Peyer's patch (tissue), 4 donors: ENCODE data around the gene ITIH5. TPM values are rescaled to one million over a fixed set of nuclear protein-coding genes. Genes with fewer than 3 reads are reported as not detected.

Experiments
- DNase-seq, 3 donors: peaks; one replicate each; pipeline ENCODE4 v3.0.0-alpha.2; 2017 to 2019
- H3K27ac ChIP-seq, 4 donors: fragments of 200-600 bp; sonication (generic); one replicate each; pipeline ENCODE4 v1.5.1; 2016 to 2019
- H3K27me3 ChIP-seq, 2 donors: fragments of 200-600 bp; sonication (generic); one replicate each; pipeline ENCODE4 v1.5.1; 2019
- H3K36me3 ChIP-seq, 3 donors: fragments of 200-600 bp; sonication (generic); one replicate each; pipeline ENCODE4 v1.5.1; 2016 to 2019
- H3K4me1 ChIP-seq, 4 donors: fragments of 200-600 bp; sonication (generic); one replicate each; pipeline ENCODE4 v1.5.1; 2016 to 2019
- H3K4me3 ChIP-seq, 4 donors: fragments of 200-600 bp; sonication (generic); 1 replicate in 3 of 4; 2 replicates in 1 of 4; pipeline ENCODE4 v1.5.1; 2016 to 2019; ENCODE audit warnings: mild to moderate bottlenecking in 1 of 4
- H3K9me3 ChIP-seq, 4 donors: fragments of 200-600 bp; sonication (generic); one replicate each; pipeline ENCODE4 v1.5.1; 2016 to 2019; ENCODE audit warnings: mild to moderate bottlenecking in 1 of 4
- POLR2A ChIP-seq, 2 donors: fragments of 450-650 bp; IDR thresholded peaks; one replicate each; pipeline ENCODE4 v1.5.1; 2017; ENCODE audit warnings: antibody characterized with exemption in 2 of 2, mild to moderate bottlenecking in 2 of 2, moderate library complexity in 2 of 2
- total RNA-seq, 4 donors: library from RNA; depleted of rRNA; stranded (reverse); fragments of >200 nt; gene quantifications; one replicate each; pipeline ENCODE4 v1.1.0, GENCODE V29; 2016
- TF ChIP-seq, protein P1 (sequence below), 6 experiments: fragments of 450-650 bp in 4 of 6; fragments of 200-600 bp in 2 of 6; sonication (generic) in 1 of 6; IDR thresholded peaks; one replicate each; pipeline ENCODE4 v1.5.1; 2017 to 2019; ENCODE audit warnings: antibody characterized with exemption in 6 of 6, mild to moderate bottlenecking in 3 of 6, moderate library complexity in 1 of 6

The ITIH5 gene
- total RNA-seq, 4 donors from 2014 or later = 1.9 to 29.7 (median 4.9) TPM

DNA sequence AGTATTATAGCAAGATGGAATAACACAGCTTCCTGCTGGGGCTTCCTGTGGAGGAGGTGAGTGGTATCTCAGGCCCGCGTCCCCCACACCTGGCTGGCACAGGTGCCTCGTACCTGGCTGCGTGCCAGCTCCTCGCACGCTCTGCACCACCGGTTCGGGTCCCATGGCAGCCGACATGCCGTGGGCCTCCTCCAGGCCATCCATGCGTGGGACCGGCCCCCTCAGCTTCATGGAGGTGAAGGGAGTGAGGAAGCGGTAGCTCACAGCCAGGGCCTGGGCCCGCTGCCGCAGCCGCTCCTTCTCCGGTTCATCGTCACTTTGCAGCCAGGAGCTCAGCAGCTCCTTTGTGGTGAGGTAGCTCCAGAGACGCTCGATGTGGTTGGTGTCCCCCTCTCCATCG, 90.4 kb downstream of the ITIH5 start:
- Histone ChIP-seq H3K4me1 (no peaks in the 10 kb centered on the region), H3K4me3 (no peak overlapping the region)

DNA sequence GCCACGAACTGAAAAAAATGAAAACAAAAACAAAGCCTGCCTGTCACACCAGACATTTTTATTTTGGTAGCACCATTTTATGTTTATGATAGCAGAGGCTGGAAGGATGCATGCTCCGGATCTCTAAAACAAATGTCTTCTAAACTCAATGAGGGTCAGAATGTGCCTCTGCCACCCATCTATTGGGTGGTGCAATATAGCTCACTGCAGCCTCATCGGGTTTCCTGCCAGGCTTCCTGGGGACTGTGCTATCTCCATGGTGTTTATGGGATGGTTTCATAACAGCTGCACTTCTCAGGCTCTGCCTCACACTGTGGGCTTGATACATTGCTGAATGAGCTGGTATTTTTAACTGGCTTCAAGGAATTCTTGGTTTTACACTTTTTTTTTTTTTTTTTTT, 94.4 kb downstream of the ITIH5 start:
- Histone ChIP-seq H3K4me1 (no peaks in the 10 kb centered on the region), H3K27me3 (no peaks in the 10 kb centered on the region), H3K4me3 (no peak overlapping the region), H3K36me3 (peaks cover 0 to 4% (median 0%) of the 10 kb centered on the region in 3 donors), H3K9me3 (no peaks in the 10 kb centered on the region), H3K27ac (no peak overlapping the region)
- DNase-seq = no peak
- no peak for TF ChIP-seq POLR2A (IDR thresholded peaks at IDR 0.05)
- TF ChIP-seq, protein P1, sequence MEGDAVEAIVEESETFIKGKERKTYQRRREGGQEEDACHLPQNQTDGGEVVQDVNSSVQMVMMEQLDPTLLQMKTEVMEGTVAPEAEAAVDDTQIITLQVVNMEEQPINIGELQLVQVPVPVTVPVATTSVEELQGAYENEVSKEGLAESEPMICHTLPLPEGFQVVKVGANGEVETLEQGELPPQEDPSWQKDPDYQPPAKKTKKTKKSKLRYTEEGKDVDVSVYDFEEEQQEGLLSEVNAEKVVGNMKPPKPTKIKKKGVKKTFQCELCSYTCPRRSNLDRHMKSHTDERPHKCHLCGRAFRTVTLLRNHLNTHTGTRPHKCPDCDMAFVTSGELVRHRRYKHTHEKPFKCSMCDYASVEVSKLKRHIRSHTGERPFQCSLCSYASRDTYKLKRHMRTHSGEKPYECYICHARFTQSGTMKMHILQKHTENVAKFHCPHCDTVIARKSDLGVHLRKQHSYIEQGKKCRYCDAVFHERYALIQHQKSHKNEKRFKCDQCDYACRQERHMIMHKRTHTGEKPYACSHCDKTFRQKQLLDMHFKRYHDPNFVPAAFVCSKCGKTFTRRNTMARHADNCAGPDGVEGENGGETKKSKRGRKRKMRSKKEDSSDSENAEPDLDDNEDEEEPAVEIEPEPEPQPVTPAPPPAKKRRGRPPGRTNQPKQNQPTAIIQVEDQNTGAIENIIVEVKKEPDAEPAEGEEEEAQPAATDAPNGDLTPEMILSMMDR (IDR thresholded peaks at IDR 0.05) = no peak

More for the DNA sequence above, 90.4 kb downstream of the ITIH5 start:
- H3K9me3 ChIP-seq = no peaks in the 10 kb centered on the region
- TF ChIP-seq, protein P1 (IDR thresholded peaks at IDR 0.05) = no peak
- no peak for TF ChIP-seq POLR2A (IDR thresholded peaks at IDR 0.05)
- no peak for DNase-seq
- no peaks in the 10 kb centered on the region for H3K27me3 ChIP-seq
- no peak overlapping the region for H3K27ac ChIP-seq
- peaks cover 0 to 4% (median 0%) of the 10 kb centered on the region in 3 donors for H3K36me3 ChIP-seq

DNA sequence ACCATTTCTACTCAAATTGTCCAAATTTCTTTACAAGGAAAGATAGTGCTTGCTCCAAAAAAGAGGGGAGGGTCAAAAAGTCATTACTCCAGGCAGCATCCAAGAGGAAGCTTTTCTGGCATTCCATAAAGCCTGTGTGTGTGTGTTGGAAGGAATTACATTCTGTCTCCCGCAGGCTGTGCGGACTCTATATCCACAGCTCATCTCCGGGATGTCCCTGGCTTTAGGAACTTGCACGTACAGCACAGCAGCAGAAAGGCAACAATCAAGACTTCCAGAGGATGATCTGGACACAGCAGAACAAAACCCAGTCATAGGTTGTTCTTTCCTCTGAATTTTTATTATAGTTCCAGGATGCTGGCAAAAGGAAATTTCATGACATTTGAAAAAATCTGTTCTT, 94.8 kb downstream of the ITIH5 start:
- Histone ChIP-seq H3K4me3 (no peak overlapping the region), H3K9me3 (no peaks in the 10 kb centered on the region), H3K36me3 (peaks cover 0 to 4% (median 0%) of the 10 kb centered on the region in 3 donors), H3K4me1 (no peaks in the 10 kb centered on the region), H3K27ac (no peak overlapping the region), H3K27me3 (no peaks in the 10 kb centered on the region)
- TF ChIP-seq, protein P1 (IDR thresholded peaks at IDR 0.05) = no peak
- TF ChIP-seq POLR2A (IDR thresholded peaks at IDR 0.05) = no peak
- DNase-seq = no peak

DNA sequence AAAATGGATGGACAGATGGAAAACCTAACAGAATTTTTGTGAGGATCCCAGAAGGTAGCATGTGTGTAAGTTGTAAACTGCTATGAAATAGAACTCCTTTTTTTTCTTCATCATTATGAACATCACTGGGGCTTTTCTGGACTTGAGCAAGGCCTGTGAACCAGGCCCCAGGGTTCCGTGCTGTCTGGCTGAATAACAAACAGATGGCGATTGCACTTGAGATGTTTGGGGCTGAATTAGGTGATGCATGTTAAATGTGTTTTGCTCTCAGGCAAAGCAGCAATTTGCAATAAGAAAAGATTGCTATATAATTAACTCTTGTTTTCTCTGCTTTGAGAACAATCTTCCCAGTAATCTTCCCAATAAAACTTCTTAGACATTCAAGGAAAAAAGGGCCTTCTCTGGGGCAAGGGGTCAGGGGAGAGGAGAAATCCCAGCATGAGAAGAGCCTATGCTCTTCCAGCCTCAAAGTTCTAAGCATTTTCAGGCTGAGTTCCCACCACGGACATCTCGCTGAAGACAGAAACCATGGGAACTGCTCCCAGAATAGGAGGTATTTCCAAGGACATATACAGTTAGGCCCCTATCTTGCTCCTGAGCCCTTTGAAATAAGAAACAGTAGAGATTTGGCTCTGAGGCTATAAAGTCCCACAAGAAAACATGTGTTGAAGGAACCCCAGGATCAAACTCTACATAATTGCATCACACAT, 98.7 kb downstream of the ITIH5 start:
- Histone ChIP-seq H3K27me3 (no peaks in the 10 kb centered on the region), H3K27ac (no peak overlapping the region), H3K36me3 (no peaks in the 10 kb centered on the region), H3K9me3 (no peaks in the 10 kb centered on the region), H3K4me1 (peaks cover 0 to 5% (median 0%) of the 10 kb centered on the region in 4 donors), H3K4me3 (no peak overlapping the region)
- TF ChIP-seq, protein P1 (IDR thresholded peaks at IDR 0.05) = no peak
- TF ChIP-seq POLR2A (IDR thresholded peaks at IDR 0.05) = no peak
- DNase-seq = no peak

DNA sequence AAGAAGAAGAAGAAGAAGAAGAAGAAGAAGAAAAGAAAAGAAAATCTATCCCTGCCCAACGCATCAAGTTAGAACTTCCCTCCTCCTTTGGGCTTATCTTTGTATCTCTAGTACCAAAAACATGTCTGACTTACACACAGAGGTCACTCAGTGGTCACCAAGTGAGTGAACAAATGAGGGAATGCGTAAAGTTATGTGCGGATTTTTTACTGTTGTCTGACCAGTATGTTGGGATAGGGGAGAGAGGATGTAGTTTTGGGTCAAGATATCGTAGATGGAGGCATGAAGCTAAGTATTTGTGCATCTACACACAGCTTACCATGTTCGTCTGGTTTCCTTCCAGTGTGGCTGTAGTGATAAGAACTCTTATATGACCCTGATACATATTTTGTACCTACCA, 99.9 kb downstream of the ITIH5 start:
- H3K36me3 ChIP-seq = no peaks in the 10 kb centered on the region
- H3K27ac ChIP-seq = no peak overlapping the region

More for the DNA sequence above, 99.9 kb downstream of the ITIH5 start:
- no peak for DNase-seq
- TF ChIP-seq, protein P1 (IDR thresholded peaks at IDR 0.05) = no peak
- no peak for TF ChIP-seq POLR2A (IDR thresholded peaks at IDR 0.05)
- Histone ChIP-seq H3K4me1 (peaks cover 0 to 5% (median 0%) of the 10 kb centered on the region in 4 donors), H3K27me3 (no peaks in the 10 kb centered on the region), H3K9me3 (no peaks in the 10 kb centered on the region), H3K4me3 (no peak overlapping the region)
